HepG2 (cell line): ENCODE data around the gene WWTR1.

Experiments used
- ATF1 ChIP-seq: IDR thresholded peaks from 2 replicates; pipeline ENCODE4 v1.6.1; 2016; ENCODE audit warnings: mild to moderate bottlenecking, control low read depth
- EP300 ChIP-seq, 3 experiments: sonication (generic) in 1 of 3; formaldehyde crosslinking in 1 of 3; IDR thresholded peaks; 2 replicates each; pipeline versions ENCODE4 v1.5.1 to v1.6.1; 2011 to 2020; ENCODE audit warnings: low read depth in 2 of 3, low read length in 2 of 3, borderline replicate concordance in 1 of 3, improper control_type of control experiment in 1 of 3, mild to moderate bottlenecking in 1 of 3, missing genetic modification reagents in 1 of 3, moderate library complexity in 1 of 3
- FOXM1 ChIP-seq: sonication (generic); formaldehyde crosslinking; IDR thresholded peaks from 2 replicates; pipeline ENCODE4 v1.5.0; 2020; ENCODE audit warnings: missing genetic modification reagents
- ZBTB3 ChIP-seq: sonication (generic); formaldehyde crosslinking; IDR thresholded peaks from 2 replicates; pipeline ENCODE4 v1.4.0; 2020; ENCODE audit warnings: low read depth, mild to moderate bottlenecking, moderate library complexity, missing genetic modification reagents, borderline replicate concordance
- ZNF333 ChIP-seq: sonication (generic); formaldehyde crosslinking; IDR thresholded peaks from 2 replicates; pipeline ENCODE4 v1.4.0; 2020; ENCODE audit warnings: mild to moderate bottlenecking, missing genetic modification reagents, borderline replicate concordance

GRCh38 chr3:149509526-149509925 is 148.3 kb downstream of the WWTR1 start:
- TF ChIP-seq ATF1 (CRISPR knock-in tag) = no peak
- no peak for TF ChIP-seq FOXM1 (CRISPR knock-in tag)
- TF ChIP-seq ZBTB3 (CRISPR knock-in tag) = no peak
- no peak for TF ChIP-seq EP300 (IDR thresholded peaks at IDR 0.05; ENCODE audit: low read depth in 2 of 2, low read length in 2 of 2)
- TF ChIP-seq EP300 (CRISPR knock-in tag; IDR thresholded peaks at IDR 0.05; ENCODE audit: borderline replicate concordance) = no peak
- no peak for TF ChIP-seq ZNF333 (CRISPR knock-in tag)
